Measurements from ENCODE around the gene DCAF17.
"Not testable (repeated sequence)": the region's sequence is repeated elsewhere in the genome, so short reads cannot be mapped to it uniquely, and the experiment has no call there.

The DCAF17 gene

GRCh38 chr2:171411791-171412483 is 22.1 kb upstream of the DCAF17 start:
- no peak for DNase-seq

GRCh38 chr2:171412571-171413175 is 21.4 kb upstream of the DCAF17 start:
- no peak for DNase-seq

- not testable (repeated sequence) for DNase-seq
These were observed 19.4 kb upstream of the DCAF17 start for GRCh38 chr2:171414645-171415044.

- DNase-seq, result peak; percentile 81 to 85
These were observed 17.8 kb upstream of the DCAF17 start for GRCh38 chr2:171416009-171416926.

GRCh38 chr2:171419333-171419732 is 14.7 kb upstream of the DCAF17 start:
- no peak for DNase-seq

GRCh38 chr2:171420728-171421563 is 13.1 kb upstream of the DCAF17 start:
- no peak for DNase-seq

- DNase-seq, result not testable (repeated sequence)
These were observed 11.1 kb upstream of the DCAF17 start for GRCh38 chr2:171422710-171423495.

- no peak for DNase-seq
These were observed 3.3 kb upstream of the DCAF17 start for GRCh38 chr2:171430516-171431410.

GRCh38 chr2:171431677-171432167 is 2.3 kb upstream of the DCAF17 start:
- DNase-seq, result no peak

GRCh38 chr2:171432206-171432968 is 1.6 kb upstream of the DCAF17 start:
- DNase-seq, result no peak

- peak; percentile 57 to 60 for DNase-seq
These were observed 860 bp upstream of the DCAF17 start for GRCh38 chr2:171432969-171433762.

- DNase-seq, result no peak
These were observed 338 bp upstream of the DCAF17 start, which contains the start of gene METTL8 for GRCh38 chr2:171433763-171434012. METTL8 (minus strand) TSS chr2:171433990; CDS start chr2:171392185, 41,805 bp downstream.

- DNase-seq, result no peak
These were observed 2.3 kb downstream of the DCAF17 start for GRCh38 chr2:171436307-171436706.

GRCh38 chr2:171441470-171441869 is 7.4 kb downstream of the DCAF17 start:
- DNase-seq, result no peak

- no peak for DNase-seq
These were observed 13.6 kb downstream of the DCAF17 start for GRCh38 chr2:171447675-171448074.

- no peak for DNase-seq
These were observed 17.0 kb downstream of the DCAF17 start for GRCh38 chr2:171451074-171451473.

GRCh38 chr2:171452773-171453172 is 18.7 kb downstream of the DCAF17 start:
- DNase-seq, result no peak

- DNase-seq, result no peak
These were observed 25.5 kb downstream of the DCAF17 start for GRCh38 chr2:171459498-171459897.

- no peak for DNase-seq
These were observed 26.5 kb downstream of the DCAF17 start for GRCh38 chr2:171460537-171460936.
